Measurements from ENCODE around the gene PREX1. TPM values are rescaled to one million over a fixed set of nuclear protein-coding genes. Genes with fewer than 3 reads are reported as not detected.

Gene PREX1
- total and polyA plus RNA-seq, 2 experiments from 2014 or later, result 4.5 to 12.5 TPM

DNA sequence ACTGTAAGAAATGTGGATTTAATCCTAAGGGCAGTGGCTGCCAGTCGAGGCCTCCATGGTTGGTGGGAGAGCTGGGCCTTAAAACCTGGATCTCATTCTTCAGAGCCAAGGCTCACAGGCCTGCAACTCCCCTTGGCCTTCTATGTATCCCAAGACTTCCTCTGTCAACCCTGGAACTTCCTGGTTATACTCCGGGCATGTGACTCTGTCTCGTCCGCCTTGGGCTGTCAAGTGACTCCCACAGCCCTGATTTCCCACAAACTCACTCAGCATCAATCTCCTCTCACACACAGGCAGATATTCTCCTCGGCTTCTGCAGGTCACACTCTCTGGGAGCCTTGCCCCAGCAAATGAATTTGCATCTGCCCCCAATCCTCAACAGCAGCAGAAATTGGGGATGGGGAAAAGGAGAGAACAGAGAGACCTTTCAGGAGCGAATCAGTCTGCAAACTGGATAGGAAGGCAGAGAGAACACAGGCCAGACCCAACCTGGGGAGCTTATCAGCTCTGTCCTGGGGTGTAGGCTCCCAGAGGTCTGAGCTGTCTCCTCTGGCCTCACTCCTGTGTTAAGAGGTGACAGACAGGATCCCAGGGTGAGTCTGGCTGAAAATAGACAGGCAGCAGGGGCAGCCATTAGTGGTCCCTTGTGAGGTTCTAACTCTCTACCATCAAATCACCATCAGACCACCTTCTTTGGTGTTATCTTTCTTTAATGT, 30.4 kb upstream of the PREX1 start:
- H3K4me3 ChIP-seq, result no peak overlapping the region
- H3K9me3 ChIP-seq (ENCODE audit: low read depth), result no peaks in the 10 kb centered on the region
- H3K4me1 ChIP-seq (ENCODE audit: low read depth), result peaks cover 13% of the 10 kb centered on the region
- peak in 1 of 2 donors; percentile 39 for DNase-seq (ENCODE audit: low read depth in 1 of 2, low spot score in 1 of 2)
- H3K36me3 ChIP-seq, result no peaks in the 10 kb centered on the region
- no peak for TF ChIP-seq CTCF (IDR thresholded peaks at IDR 0.05; ENCODE audit: low read depth, low read length)
- H3K27me3 ChIP-seq, result peaks cover 12% of the 10 kb centered on the region
- H3K27ac ChIP-seq, result peak overlapping the region; percentile 53

DNA sequence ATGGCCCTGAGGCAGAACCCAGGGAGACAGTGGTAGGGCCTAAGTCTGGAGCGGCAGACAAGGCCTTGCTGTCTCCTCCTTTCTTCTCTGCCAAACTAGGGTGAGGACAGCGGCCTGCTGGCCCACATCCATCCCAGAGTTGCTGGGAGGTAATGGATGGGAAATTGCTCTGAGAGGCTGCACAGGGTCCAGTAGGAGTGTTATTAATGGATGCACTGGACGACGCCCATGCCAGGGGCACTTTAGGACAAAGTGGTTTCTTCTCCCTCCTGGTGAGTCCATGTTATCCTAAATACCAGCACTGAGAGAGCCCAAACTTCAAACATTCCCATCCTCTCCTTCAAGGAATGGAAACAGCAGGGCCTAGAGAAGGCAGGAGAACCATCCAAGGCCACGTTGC, 28.3 kb upstream of the PREX1 start:
- H3K27me3 ChIP-seq, result peaks cover 5% of the 10 kb centered on the region
- H3K4me1 ChIP-seq (ENCODE audit: low read depth), result peaks cover 13% of the 10 kb centered on the region
- no peak for TF ChIP-seq CTCF (IDR thresholded peaks at IDR 0.05; ENCODE audit: low read depth, low read length)
- H3K27ac ChIP-seq, result no peak overlapping the region
- H3K4me3 ChIP-seq, result no peak overlapping the region
- no peak for DNase-seq (ENCODE audit: low read depth in 1 of 2, low spot score in 1 of 2)
- H3K36me3 ChIP-seq, result no peaks in the 10 kb centered on the region
- H3K9me3 ChIP-seq (ENCODE audit: low read depth), result no peaks in the 10 kb centered on the region

DNA sequence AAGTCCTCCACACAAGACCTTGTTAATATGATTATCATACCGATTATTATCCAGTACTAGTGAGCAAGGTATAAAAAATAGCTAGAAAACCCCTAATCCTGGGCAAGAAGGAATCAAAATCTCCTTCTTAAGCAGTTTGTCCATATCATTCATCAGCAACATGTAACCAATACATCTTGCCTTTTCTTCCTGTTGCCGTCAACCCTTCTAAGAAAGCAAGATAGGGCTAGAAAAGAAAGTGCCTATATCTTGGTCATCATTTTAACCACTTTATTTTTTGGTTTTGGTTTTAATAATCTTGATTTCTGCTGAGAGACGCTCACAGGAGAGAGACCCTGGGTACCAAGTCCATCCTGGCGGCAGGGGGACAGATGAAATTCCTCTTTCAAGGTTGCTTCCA, 27.2 kb upstream of the PREX1 start:
- DNase-seq (ENCODE audit: low read depth in 1 of 2, low spot score in 1 of 2), result no peak
- H3K4me1 ChIP-seq (ENCODE audit: low read depth), result peaks cover 13% of the 10 kb centered on the region
- no peak for TF ChIP-seq CTCF (IDR thresholded peaks at IDR 0.05; ENCODE audit: low read depth, low read length)
- no peaks in the 10 kb centered on the region for H3K27me3 ChIP-seq
- no peaks in the 10 kb centered on the region for H3K36me3 ChIP-seq
- no peaks in the 10 kb centered on the region for H3K9me3 ChIP-seq (ENCODE audit: low read depth)
- no peak overlapping the region for H3K27ac ChIP-seq
- no peak overlapping the region for H3K4me3 ChIP-seq

- no peak for DNase-seq (ENCODE audit: low read depth in 1 of 2, low spot score in 1 of 2)
- Histone ChIP-seq H3K4me3 (no peak overlapping the region), H3K4me1 (ENCODE audit: low read depth) (peaks cover 5% of the 10 kb centered on the region), H3K9me3 (ENCODE audit: low read depth) (no peaks in the 10 kb centered on the region), H3K27ac (no peak overlapping the region), H3K36me3 (no peaks in the 10 kb centered on the region), H3K27me3 (peaks cover 3% of the 10 kb centered on the region)
- no peak for TF ChIP-seq CTCF (IDR thresholded peaks at IDR 0.05; ENCODE audit: low read depth, low read length)
These were observed 24.8 kb upstream of the PREX1 start for GRCh38 chr20:48852609-48853008.

GRCh38 chr20:48851579-48851978, 23.8 kb upstream of the PREX1 start:
- no peak overlapping the region for H3K27ac ChIP-seq
- no peaks in the 10 kb centered on the region for H3K9me3 ChIP-seq (ENCODE audit: low read depth)
- peaks cover 3% of the 10 kb centered on the region for H3K27me3 ChIP-seq
- no peak for DNase-seq (ENCODE audit: low read depth in 1 of 2, low spot score in 1 of 2)
- TF ChIP-seq CTCF (IDR thresholded peaks at IDR 0.05; ENCODE audit: low read depth, low read length), result no peak
- H3K4me1 ChIP-seq (ENCODE audit: low read depth), result peaks cover 10% of the 10 kb centered on the region
- H3K36me3 ChIP-seq, result no peaks in the 10 kb centered on the region
- H3K4me3 ChIP-seq, result no peak overlapping the region

Data from cardiac muscle cell (in vitro differentiated cells and primary cell).